ELR (cell line): ENCODE measurements around the gene BANP.
"Not testable (repeated sequence)": the region's sequence is repeated elsewhere in the genome, so short reads cannot be mapped to it uniquely, and the experiment has no call there.

ENCODE experiments used
- DNase-seq: peaks from one replicate; pipeline ENCODE4 v3.0.0-alpha.2; 2015; ENCODE audit warnings: low read depth

Gene BANP

DNA sequence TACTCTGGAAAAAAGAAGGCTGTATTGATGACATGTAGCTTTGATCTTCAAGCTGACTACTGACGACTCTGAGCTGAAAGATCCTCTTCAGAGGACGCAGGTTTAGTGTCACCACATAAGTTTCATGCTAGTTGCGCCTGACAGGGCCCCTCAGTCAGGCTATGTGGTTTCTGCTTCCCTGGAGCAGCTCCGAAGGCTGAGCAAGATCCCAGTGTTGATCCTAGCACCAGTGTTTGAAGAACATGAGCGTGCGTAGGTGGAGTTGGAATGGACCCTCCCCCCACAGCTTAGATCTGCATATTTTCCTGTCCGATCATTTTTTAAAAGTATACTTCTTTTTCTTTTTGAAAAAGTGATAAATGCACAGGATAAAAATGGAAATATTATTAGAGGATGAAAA, 17.3 kb downstream of the BANP start:
- no peak for DNase-seq

- DNase-seq: no peak
These were observed 19.0 kb downstream of the BANP start for GRCh38 chr16:87970186-87970585.

DNA sequence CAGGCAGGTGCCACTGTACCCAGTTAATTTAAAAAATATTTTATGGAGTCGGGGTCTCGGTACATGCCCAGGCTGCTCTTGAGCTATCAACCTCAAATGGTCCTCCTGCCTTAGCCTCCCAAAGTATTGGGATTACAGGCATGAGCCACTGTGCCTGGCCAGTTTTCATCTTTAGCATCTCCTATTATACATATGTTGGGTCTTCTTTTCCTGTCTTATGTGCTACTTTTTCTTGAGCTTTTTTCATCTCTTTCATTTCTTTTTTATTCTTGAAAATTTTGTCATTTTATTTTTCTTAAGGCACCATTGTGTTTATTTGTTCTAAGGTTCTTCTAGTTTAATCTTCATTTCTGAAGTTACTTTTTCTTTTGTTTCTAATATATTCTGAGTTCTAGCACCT, 20.7 kb downstream of the BANP start:
- DNase-seq: no peak

GRCh38 chr16:87973717-87974116, 22.5 kb downstream of the BANP start:
- no peak for DNase-seq

DNA sequence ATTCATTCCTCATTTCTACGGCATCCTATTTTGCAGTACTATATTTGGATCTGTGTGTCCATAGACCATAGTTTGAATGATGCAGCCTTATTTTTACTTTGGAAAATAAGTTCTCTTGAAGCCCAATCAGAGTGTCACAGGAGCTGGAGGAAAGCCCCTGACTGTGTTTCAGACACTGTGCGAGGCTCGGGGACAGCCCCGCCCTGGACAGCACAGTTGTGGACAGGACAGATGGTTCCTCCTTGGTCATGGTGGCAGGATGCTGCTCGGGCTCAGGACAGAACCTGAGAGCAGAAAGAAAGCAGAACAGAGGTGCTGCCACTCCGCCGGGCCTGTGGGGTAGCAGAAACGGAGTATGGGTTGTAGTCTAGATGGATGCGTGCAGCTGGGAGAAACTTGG, 22.9 kb downstream of the BANP start:
- DNase-seq: no peak

- DNase-seq: no peak
These were observed 25.4 kb downstream of the BANP start for GRCh38 chr16:87976665-87977064.

DNA sequence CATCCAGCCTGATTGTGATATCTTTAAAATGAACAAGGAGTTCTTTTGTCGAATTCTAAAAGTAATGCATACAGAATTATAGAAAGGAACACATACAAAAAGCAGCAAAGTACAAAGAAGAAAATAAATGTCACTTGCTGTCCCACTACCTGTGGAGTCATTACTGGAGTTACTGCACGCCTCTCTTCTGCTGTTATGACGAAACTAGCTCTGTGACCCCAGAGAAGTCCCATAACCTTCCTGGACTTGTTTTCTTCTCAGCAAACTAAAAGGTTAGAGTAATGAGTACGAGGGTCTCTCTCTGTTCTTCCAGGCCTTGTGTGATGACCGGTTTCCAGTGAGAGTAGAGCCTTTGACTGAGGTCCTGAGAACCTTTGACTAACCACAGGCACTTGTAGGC, 26.9 kb downstream of the BANP start:
- no peak for DNase-seq

DNA sequence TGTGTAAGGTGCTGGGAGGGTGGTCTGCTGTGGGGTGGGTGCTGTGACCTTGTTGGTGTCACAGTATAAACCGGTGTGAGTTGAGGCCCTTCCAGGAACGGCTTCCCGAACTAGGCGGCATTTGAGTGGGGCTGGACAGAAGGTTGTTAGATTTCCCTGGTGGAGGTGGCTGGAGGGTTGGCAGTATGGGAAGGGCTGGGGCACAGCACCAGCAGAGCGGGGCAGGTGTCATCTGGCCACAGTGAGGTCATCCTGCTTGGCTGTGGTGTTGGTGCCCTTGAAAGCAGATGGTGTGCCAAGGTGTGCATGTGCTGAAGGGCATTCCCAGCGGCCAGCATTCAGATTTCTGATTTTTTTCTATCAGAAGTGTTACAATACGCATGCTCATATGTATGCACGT, 28.1 kb downstream of the BANP start:
- DNase-seq: no peak

GRCh38 chr16:87979911-87980630, 28.8 kb downstream of the BANP start:
- not testable (repeated sequence) for DNase-seq

GRCh38 chr16:87981376-87981775, 30.1 kb downstream of the BANP start:
- not testable (repeated sequence) for DNase-seq

GRCh38 chr16:87982581-87983041, 31.4 kb downstream of the BANP start:
- DNase-seq: no peak

DNA sequence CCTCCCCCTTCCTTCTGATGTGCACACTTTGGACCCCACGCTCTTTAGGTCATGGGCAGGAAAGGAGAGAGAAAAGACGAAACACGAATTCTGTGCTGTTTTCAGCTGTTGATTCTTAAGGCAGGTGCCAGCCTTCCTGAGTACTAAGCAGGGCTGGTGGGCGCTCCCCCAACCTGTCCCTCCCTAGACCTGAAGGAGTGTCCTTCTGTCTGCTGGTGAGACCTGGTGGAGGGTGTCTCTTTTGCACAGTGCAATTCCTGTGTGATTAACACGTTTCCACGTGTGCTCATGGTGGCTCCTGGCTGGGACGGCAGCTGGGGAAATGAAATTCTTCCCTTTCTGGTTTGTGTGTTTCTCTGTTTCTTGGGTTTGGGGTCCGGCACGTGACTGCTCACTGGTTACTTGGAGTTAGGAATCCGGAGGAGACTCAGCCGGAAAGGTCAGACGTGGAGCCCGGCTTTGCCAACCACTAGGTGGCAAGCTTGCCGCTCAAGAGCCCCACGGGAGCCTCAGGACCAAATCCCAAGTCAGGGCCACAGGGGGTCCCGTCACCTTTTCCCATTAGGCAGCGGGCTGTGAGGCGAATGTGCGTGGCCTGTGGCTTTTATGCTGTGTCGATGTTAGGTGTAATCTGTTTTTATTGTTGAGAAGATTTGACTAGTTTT, 32.0 kb downstream of the BANP start:
- peak; percentile 20 for DNase-seq

GRCh38 chr16:87983737-87984097, 32.5 kb downstream of the BANP start:
- DNase-seq: peak; percentile 53

DNA sequence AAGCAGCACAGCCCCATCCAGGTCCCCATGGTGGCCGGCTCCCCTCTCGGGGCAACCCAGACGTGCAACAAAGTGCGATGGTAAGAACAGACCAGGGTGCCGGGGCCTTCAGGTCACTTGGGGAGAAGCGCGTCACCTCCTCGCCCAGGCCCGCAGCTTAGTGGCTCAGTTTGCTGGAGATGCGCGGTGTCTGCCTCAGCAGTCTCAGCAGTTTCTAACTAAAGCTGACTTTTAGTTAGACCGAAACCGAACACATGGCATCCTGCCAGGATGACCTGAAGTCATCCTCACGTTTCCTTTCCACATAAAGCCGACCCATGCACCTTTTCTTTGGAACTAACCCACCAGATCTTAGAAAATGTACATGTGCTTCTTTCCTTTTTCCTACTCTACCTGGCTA, 32.9 kb downstream of the BANP start:
- DNase-seq: not testable (repeated sequence)

GRCh38 chr16:87984632-87985267, 33.5 kb downstream of the BANP start:
- DNase-seq: no peak

- DNase-seq: not testable (repeated sequence)
These were observed 34.3 kb downstream of the BANP start for GRCh38 chr16:87985493-87985892.

GRCh38 chr16:87986361-87986849, 35.2 kb downstream of the BANP start:
- DNase-seq: peak; percentile 70

- not testable (repeated sequence) for DNase-seq
These were observed 37.4 kb downstream of the BANP start for GRCh38 chr16:87988596-87988995.

DNA sequence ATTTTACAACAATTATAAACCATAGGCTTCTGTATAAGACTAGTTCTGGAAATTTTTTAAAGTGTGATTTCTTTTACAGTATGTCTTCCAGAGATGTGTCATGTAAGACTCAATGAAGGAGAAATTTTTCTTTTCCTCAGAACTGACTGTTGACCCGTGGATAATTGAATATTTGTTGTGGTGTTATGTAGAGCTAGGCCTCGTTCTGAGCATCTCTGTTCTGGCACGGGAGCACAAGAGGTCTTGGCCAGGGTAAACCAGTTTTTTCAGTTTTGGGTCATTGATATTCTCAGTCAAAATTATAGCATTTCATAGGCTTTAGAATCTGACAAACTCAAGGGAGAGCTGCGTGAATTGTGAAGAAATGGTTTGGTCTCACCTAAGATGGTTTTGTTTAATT, 39.0 kb downstream of the BANP start:
- not testable (repeated sequence) for DNase-seq

DNA sequence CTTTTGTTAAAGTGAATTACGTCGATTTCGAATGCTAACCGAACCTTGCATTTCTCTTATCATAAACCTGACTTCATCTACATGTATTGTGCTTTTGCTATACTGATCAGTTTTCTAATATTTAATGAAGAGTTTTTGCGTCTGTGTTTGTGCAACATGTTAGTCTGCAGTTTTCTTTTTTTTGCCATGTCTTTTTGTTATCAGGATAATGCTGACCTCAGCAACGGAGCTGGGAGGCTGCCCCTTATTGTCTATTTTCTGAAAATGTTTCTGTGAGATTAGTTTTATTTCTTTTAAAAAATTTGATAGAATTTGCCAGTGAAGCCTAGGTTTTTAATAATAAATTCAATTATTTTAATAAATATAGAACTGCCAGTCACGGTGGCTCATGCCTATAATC, 40.9 kb downstream of the BANP start:
- DNase-seq: not testable (repeated sequence)

DNA sequence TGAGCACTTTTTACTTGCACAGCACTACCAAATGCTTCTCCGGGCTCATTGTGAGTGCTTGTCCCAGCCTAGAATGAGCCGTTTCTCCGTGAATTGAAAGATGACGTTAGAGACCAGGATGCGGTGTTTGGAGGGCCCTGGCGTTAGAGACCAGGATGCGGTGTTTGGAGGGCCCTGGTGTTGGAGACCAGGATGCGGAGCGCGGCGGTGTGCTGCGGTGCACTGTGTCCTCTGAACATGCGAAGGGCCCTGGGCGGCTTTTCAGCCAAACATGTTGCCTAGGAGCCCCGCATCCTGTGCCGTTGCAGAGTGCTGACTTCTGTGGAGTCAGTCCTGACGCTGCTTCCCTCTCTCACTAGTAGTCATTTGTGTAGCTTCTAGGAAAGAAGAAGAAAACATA, 42.7 kb downstream of the BANP start:
- no peak for DNase-seq

DNA sequence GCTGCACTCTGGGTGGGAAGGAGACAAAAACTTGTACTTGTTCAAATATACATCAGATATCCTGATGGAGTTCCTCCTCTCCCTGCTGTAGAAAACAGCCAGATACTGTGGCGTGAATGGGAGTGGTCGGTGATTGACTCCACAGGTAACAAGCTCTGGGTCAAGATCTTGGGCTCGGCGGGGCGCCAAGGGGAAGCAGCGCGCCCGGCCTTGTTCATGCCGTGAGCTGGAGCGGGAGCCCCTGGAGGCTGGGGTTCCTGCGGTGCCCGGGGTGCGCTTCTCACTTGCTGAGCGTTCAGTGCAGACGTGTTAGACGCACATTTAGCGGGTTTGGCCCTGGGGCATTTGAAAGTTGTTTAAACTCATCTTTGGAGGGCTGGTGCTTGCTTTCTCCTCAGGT, 44.4 kb downstream of the BANP start:
- DNase-seq: no peak
